ENCODE data around the gene MND1.

DNA sequence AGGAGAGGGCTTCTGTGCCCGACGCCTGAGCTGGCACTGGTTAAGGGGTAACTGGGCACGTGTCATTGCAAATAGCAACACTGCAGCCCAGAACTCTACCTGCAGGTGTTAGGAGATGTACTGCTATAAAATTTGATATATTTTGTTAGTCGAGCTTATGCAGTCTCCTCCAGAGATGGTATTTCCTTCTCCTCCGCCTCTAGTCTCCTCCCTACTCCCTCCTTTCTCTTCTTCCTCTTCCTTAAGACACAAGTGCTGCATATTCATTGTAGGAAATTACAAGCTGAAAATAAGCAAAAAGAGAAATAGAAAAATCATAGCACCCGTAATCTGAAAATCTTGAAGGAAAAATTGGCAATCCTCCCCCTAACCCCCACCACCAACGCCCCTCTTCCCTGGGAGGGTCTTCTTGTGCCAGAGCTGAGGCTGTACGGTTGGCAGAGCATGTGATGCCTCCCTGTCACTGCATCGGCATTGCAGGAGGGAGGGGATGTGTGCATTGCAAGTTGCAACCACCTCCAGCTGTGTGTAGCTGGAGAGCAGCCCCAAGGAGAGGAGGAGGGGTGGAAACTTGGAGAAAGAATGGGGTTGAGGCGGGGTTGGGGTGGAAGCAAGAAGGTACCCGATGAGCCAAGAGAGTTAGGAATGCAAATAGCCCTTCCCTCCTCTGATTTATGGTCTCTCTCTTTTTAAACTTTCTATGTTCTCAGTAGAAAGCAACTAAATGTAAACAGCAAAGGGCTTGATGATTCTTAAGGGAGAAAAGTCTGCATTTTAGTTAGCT, 48.3 kb upstream of the MND1 start:
- TF ChIP-seq EZH2phosphoT487 (IDR thresholded peaks at IDR 0.05; ENCODE audit: borderline replicate concordance, low read depth, low read length): no peak
- TF ChIP-seq, protein P1, sequence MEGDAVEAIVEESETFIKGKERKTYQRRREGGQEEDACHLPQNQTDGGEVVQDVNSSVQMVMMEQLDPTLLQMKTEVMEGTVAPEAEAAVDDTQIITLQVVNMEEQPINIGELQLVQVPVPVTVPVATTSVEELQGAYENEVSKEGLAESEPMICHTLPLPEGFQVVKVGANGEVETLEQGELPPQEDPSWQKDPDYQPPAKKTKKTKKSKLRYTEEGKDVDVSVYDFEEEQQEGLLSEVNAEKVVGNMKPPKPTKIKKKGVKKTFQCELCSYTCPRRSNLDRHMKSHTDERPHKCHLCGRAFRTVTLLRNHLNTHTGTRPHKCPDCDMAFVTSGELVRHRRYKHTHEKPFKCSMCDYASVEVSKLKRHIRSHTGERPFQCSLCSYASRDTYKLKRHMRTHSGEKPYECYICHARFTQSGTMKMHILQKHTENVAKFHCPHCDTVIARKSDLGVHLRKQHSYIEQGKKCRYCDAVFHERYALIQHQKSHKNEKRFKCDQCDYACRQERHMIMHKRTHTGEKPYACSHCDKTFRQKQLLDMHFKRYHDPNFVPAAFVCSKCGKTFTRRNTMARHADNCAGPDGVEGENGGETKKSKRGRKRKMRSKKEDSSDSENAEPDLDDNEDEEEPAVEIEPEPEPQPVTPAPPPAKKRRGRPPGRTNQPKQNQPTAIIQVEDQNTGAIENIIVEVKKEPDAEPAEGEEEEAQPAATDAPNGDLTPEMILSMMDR (conservative IDR thresholded peaks at IDR 0.05; ENCODE audit: low read length): no peak

All from OCI-LY7 (cell line).